ENCODE results near the gene TMEM179.

DNA sequence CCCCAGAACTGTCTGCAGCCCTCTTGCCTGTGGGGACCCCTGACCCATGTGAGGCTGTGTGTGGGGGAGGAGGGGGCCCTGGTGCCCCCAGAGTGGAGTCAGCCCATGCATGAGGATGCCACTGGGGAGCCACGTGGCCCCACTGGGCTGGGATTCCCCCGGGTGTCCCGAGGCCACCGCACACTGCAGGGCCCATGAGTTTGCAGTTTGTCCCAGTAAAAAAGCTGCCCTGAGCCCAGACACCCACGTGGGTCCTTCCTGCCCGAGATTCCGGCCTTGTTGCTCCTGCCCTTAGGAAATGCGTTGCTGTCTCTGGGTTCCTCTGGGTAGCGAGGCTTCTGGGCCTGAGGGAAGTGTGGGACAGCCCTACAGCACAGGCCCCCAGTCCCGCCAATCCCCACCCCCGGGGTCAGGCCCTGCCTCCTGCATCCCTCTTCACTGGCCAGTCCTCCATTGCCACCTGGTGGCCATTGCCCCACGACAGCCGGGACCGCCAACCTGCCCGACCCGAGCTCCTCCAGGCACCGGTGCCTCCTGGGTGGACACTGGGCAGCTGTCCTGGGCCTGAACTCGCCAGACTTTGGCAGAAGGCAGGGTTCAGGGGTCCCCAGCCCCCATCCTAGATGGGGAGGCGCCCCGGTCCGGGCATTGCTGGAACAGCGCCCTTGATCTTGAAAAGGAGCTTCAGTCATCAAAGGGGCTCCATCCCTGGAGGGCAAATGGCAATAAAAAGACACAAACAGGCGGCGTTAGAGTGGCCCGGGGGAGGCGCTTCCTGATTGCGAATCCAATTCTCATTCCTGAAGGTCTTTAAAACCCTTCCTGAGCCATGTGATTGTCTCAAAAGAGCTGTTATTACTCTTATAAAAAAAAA, 40.6 kb downstream of the TMEM179 start:
- TF ChIP-seq, protein P1, sequence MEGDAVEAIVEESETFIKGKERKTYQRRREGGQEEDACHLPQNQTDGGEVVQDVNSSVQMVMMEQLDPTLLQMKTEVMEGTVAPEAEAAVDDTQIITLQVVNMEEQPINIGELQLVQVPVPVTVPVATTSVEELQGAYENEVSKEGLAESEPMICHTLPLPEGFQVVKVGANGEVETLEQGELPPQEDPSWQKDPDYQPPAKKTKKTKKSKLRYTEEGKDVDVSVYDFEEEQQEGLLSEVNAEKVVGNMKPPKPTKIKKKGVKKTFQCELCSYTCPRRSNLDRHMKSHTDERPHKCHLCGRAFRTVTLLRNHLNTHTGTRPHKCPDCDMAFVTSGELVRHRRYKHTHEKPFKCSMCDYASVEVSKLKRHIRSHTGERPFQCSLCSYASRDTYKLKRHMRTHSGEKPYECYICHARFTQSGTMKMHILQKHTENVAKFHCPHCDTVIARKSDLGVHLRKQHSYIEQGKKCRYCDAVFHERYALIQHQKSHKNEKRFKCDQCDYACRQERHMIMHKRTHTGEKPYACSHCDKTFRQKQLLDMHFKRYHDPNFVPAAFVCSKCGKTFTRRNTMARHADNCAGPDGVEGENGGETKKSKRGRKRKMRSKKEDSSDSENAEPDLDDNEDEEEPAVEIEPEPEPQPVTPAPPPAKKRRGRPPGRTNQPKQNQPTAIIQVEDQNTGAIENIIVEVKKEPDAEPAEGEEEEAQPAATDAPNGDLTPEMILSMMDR (IDR thresholded peaks at IDR 0.05), result peak; percentile 70 to 88 (median 82)
- no peak for TF ChIP-seq POLR2A (IDR thresholded peaks at IDR 0.05)
